H9 (cell line): ENCODE data around the gene MGAT5. TPM values are rescaled to one million over a fixed set of nuclear protein-coding genes. Genes with fewer than 3 reads are reported as not detected.

Experiments used
- DNase-seq: peaks from one replicate; pipeline ENCODE4 v3.0.0-alpha.2; 2017
- H2AFZ ChIP-seq: one replicate; pipeline ENCODE4 v1.6.1; 2013; ENCODE audit warnings: mild to moderate bottlenecking, low read length, control low read depth, moderate library complexity
- H2AK5ac ChIP-seq: 2 replicates; pipeline ENCODE4 v1.6.1; 2013; ENCODE audit warnings: low read length, control low read depth, mixed read lengths; ENCODE audit not compliant: insufficient read length
- H2BK120ac ChIP-seq: one replicate; pipeline ENCODE4 v1.6.1; 2013; ENCODE audit warnings: low read depth, mild to moderate bottlenecking, low read length, control low read depth, inconsistent platforms; ENCODE audit not compliant: poor library complexity, severe bottlenecking
- H2BK12ac ChIP-seq: 2 replicates; pipeline ENCODE4 v1.6.1; 2013; ENCODE audit warnings: low read length, control low read depth, mixed read lengths, low read depth; ENCODE audit not compliant: insufficient read length
- H2BK15ac ChIP-seq: 2 replicates; pipeline ENCODE4 v1.6.1; 2013; ENCODE audit warnings: low read depth, low read length, control low read depth
- H2BK20ac ChIP-seq: one replicate; pipeline ENCODE4 v1.6.1; 2013; ENCODE audit warnings: low read depth, mild to moderate bottlenecking, low read length, control low read depth, inconsistent platforms; ENCODE audit not compliant: poor library complexity, severe bottlenecking
- H2BK5ac ChIP-seq: 2 replicates; pipeline ENCODE4 v1.6.1; 2013; ENCODE audit warnings: low read length, control low read depth, mixed read lengths; ENCODE audit not compliant: insufficient read length
- H3K14ac ChIP-seq: 2 replicates; pipeline ENCODE4 v1.6.1; 2013; ENCODE audit warnings: low read length, control low read depth; ENCODE audit not compliant: insufficient read depth
- H3K18ac ChIP-seq: 2 replicates; pipeline ENCODE4 v1.6.1; 2013; ENCODE audit warnings: low read depth, mild to moderate bottlenecking, mixed read lengths, low read length, control low read depth; ENCODE audit not compliant: insufficient read length
- H3K23ac ChIP-seq: 2 replicates; pipeline ENCODE4 v1.6.1; 2013; ENCODE audit warnings: low read length, control low read depth, mixed read lengths, low read depth; ENCODE audit not compliant: insufficient read length
- H3K23me2 ChIP-seq: 2 replicates; pipeline ENCODE4 v1.6.1; 2013; ENCODE audit warnings: low read depth, mild to moderate bottlenecking, mixed read lengths, low read length, control low read depth; ENCODE audit not compliant: insufficient read length, poor library complexity, severe bottlenecking
- H3K27ac ChIP-seq: 2 replicates; pipeline ENCODE4 v1.5.1; 2013; ENCODE audit warnings: low read length, control low read depth, mixed read lengths, low read depth; ENCODE audit not compliant: insufficient read length
- H3K27me3 ChIP-seq: 2 replicates; pipeline ENCODE4 v1.6.1; 2013; ENCODE audit warnings: low read length, control low read depth, inconsistent platforms; ENCODE audit not compliant: insufficient read depth
- H3K4ac ChIP-seq: 2 replicates; pipeline ENCODE4 v1.6.1; 2013; ENCODE audit warnings: low read depth, mild to moderate bottlenecking, control low read depth, inconsistent platforms, low read length, moderate library complexity
- H3K4me1 ChIP-seq: 2 replicates; pipeline ENCODE4 v1.6.1; 2013; ENCODE audit warnings: low read length, control low read depth, inconsistent platforms; ENCODE audit not compliant: insufficient read depth
- H3K4me2 ChIP-seq: 2 replicates; pipeline ENCODE4 v1.6.1; 2013; ENCODE audit warnings: low read length, control low read depth, mixed read lengths; ENCODE audit not compliant: insufficient read length, insufficient read depth
- H3K56ac ChIP-seq: 2 replicates; pipeline ENCODE4 v1.6.1; 2013; ENCODE audit warnings: low read depth, mild to moderate bottlenecking, mixed read lengths, low read length, control low read depth; ENCODE audit not compliant: insufficient read length
- H3K79me1 ChIP-seq: 2 replicates; pipeline ENCODE4 v1.6.1; 2013; ENCODE audit warnings: low read depth, mild to moderate bottlenecking, moderate library complexity, low read length, control low read depth, inconsistent platforms; ENCODE audit not compliant: insufficient read depth, poor library complexity, severe bottlenecking
- H3K79me2 ChIP-seq: 2 replicates; pipeline ENCODE4 v1.6.1; 2013; ENCODE audit warnings: low read length, control low read depth, inconsistent platforms; ENCODE audit not compliant: insufficient read depth
- H3K9ac ChIP-seq: 2 replicates; pipeline ENCODE4 v1.6.1; 2013; ENCODE audit warnings: low read length, control low read depth, mixed read lengths; ENCODE audit not compliant: insufficient read length; ENCODE audit errors: extremely low read depth
- H3K9me3 ChIP-seq: one replicate; pipeline ENCODE4 v1.6.1; 2013; ENCODE audit warnings: low read depth, low read length, inconsistent platforms; ENCODE audit not compliant: control insufficient read depth
- H3T11ph ChIP-seq: one replicate; pipeline ENCODE4 v1.6.1; 2013; ENCODE audit warnings: mild to moderate bottlenecking, low read length, control low read depth, inconsistent platforms
- H4K20me1 ChIP-seq: one replicate; pipeline ENCODE4 v1.6.1; 2013; ENCODE audit not compliant: control insufficient read depth, insufficient read length, insufficient read depth
- H4K5ac ChIP-seq: 2 replicates; pipeline ENCODE4 v1.6.1; 2013; ENCODE audit warnings: low read depth, mild to moderate bottlenecking, mixed read lengths, low read length, control low read depth; ENCODE audit not compliant: insufficient read length
- H4K8ac ChIP-seq: replicated peaks from 2 replicates; pipeline ENCODE4 v1.6.1; 2013; ENCODE audit warnings: low read length, control low read depth, mixed read lengths, low read depth; ENCODE audit not compliant: insufficient read length
- H4K91ac ChIP-seq: 2 replicates; pipeline ENCODE4 v1.6.1; 2013; ENCODE audit warnings: low read depth, mild to moderate bottlenecking, moderate library complexity, mixed read lengths, low read length, control low read depth; ENCODE audit not compliant: insufficient read length
- H3K27ac Mint-ChIP-seq, 3 experiments: 2 replicates in 2 of 3; 3 replicates in 1 of 3; pipeline ENCODE4 v1.8.0; 2020 to 2021; ENCODE audit warnings: mixed read lengths in 3 of 3, mild to moderate bottlenecking in 1 of 3, moderate library complexity in 1 of 3
- H3K27me3 Mint-ChIP-seq: 2 replicates; pipeline ENCODE4 v1.8.0; 2021; ENCODE audit warnings: low read depth, mild to moderate bottlenecking, moderate library complexity, mixed read lengths
- H3K36me3 Mint-ChIP-seq, 3 experiments: 2 replicates in 2 of 3; 3 replicates in 1 of 3; pipeline ENCODE4 v1.8.0; 2020 to 2021; ENCODE audit warnings: low read depth in 3 of 3, mixed read lengths in 3 of 3; ENCODE audit not compliant: insufficient read depth in 1 of 3
- H3K4me1 Mint-ChIP-seq, 2 experiments: 2 replicates each; pipeline ENCODE4 v1.8.0; 2020; ENCODE audit warnings: mixed read lengths in 2 of 2
- H3K4me3 Mint-ChIP-seq, 2 experiments: 2 replicates in 1 of 2; 3 replicates in 1 of 2; pipeline ENCODE4 v1.8.0; 2020 to 2021; ENCODE audit warnings: mild to moderate bottlenecking in 2 of 2, mixed read lengths in 2 of 2, moderate library complexity in 1 of 2
- H3K9me3 Mint-ChIP-seq, 2 experiments: 2 replicates in 1 of 2; 3 replicates in 1 of 2; pipeline ENCODE4 v1.8.0; 2020; ENCODE audit warnings: mild to moderate bottlenecking in 2 of 2, mixed read lengths in 2 of 2, moderate library complexity in 1 of 2
- CTCF ChIP-seq: fragments of 200-600 bp; sonication (generic); conservative IDR thresholded peaks from 3 replicates; pipeline ENCODE4 v1.8.0; 2021; ENCODE audit warnings: antibody characterized with exemption, mild to moderate bottlenecking
- WGBS: extraction: QIAGEN DNeasy Blood & Tissue Kit; methylation state at CpG from one replicate; pipeline ENCODE4 v1.1.7; 2013; ENCODE audit warnings: missing lambda C conversion rate, low lambda C conversion rate, mixed read lengths; ENCODE audit not compliant: insufficient read length; ENCODE audit errors: extremely low coverage; 5-methylcytosine and 5-hydroxymethylcytosine counted together
- total RNA-seq: library from RNA; stranded (reverse); gene quantifications from 2 replicates; pipeline ENCODE4 v1.2.1, GENCODE V29; 2021

The MGAT5 gene
- total RNA-seq, 1 experiment from 2014 or later: 25.7 TPM

- DNase-seq: no peak
- no peak overlapping the region for H2BK12ac ChIP-seq
- Mint-ChIP-seq H3K36me3 (no peaks in the 10 kb centered on the region), H3K4me3 (no peak overlapping the region), H3K27ac (peak overlapping the region in 2 of 3 experiments; percentile 59 to 70; a peak in 2 of 7 replicates), H3K9me3 (no peaks in the 10 kb centered on the region), H3K27me3 (peaks cover 4% of the 10 kb centered on the region), H3K4me1 (peaks cover 2 to 6% of the 10 kb centered on the region in 2 experiments; a peak in 3 of 4 replicates)
- TF ChIP-seq CTCF: no peak
- no peak overlapping the region for H3K14ac ChIP-seq
- H2AK5ac ChIP-seq: no peak overlapping the region
- no peaks in the 10 kb centered on the region for H3K23me2 ChIP-seq
- WGBS: no CpG with 5 or more reads among the region's 18 CpGs
- H3K18ac ChIP-seq: no peak overlapping the region
- no peak overlapping the region for H4K5ac ChIP-seq
- H3K4me1 ChIP-seq: no peaks in the 10 kb centered on the region
- no peaks in the 10 kb centered on the region for H4K20me1 ChIP-seq
- no peak overlapping the region for H3K4ac ChIP-seq
- H2BK5ac ChIP-seq: no peak overlapping the region
- H4K8ac ChIP-seq: no peak overlapping the region
- H3K27me3 ChIP-seq: no peaks in the 10 kb centered on the region
- no peak overlapping the region for H3T11ph ChIP-seq
- H3K9me3 ChIP-seq: no peaks in the 10 kb centered on the region
- H3K56ac ChIP-seq: no peak overlapping the region
- H2BK120ac ChIP-seq: no peak overlapping the region
- no peak overlapping the region for H2BK15ac ChIP-seq
- no peak overlapping the region for H2AFZ ChIP-seq
- no peak overlapping the region for H2BK20ac ChIP-seq
- no peak overlapping the region for H3K27ac ChIP-seq
- no peak overlapping the region for H3K4me2 ChIP-seq
- H3K79me1 ChIP-seq: no peaks in the 10 kb centered on the region
- no peak overlapping the region for H3K23ac ChIP-seq
- no peak overlapping the region for H4K91ac ChIP-seq
- H3K9ac ChIP-seq: no peak overlapping the region
- no peaks in the 10 kb centered on the region for H3K79me2 ChIP-seq
Observed at GRCh38 chr2:134457765-134458472, 204.0 kb downstream of the MGAT5 start.
